KBM-7 (cell line): ENCODE data around the gene TUBA4A.

Source experiments
- DNase-seq: peaks from one replicate; pipeline ENCODE4 v3.0.0-alpha.2; 2015
- in situ Hi-C: fragments of 300-500 bp; cut with MboI; formaldehyde crosslinking; loops from 2 replicates; pipeline ENCODE4 v1.14.3; 2020; ENCODE audit warnings: low sequenced_read_pairs, low pct_unique_long_range_greater_than_20kb, mixed read lengths

Gene TUBA4A

DNA sequence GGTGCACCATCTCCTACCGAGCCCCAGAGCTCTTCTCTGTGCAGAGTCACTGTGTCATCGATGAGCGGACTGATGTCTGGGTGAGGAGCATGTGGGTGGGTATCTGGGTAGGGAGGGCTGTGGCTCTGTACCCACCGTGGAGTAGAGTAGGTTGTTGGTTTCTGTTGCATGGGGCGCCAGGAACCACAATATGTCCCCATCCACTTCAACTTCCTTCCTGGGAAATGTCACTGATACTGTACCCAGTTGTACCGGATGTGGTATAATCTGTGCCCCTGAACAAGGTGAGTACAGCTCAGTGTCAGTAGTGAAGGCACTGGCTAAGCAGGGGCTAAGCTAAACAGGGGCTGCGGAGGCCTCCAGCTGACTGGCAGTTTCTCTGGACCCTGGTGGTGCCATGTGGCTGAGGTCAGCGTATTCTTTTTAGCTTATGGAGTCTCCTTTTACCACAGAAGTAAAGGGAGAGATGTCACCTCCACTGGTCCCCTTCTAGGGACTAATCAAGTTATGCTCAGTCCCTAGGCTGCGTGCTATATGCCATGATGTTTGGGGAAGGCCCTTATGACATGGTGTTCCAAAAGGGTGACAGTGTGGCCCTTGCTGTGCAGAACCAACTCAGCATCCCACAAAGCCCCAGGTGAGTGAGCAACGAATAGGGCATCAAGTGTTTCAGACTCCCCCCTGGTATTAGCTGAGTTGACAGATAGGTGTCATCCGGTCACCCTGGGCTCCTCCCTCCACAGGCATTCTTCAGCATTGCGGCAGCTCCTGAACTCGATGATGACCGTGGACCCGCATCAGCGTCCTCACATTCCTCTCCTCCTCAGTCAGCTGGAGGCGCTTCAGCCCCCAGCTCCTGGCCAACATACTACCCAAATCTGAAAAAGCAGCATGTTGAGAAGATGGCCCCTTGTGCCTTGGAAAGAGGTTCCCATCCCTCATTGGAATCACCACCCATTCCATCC is 5.8 kb downstream of the TUBA4A start:
- in situ Hi-C loops, result no loop called here
- DNase-seq, result peak; percentile 19

DNA sequence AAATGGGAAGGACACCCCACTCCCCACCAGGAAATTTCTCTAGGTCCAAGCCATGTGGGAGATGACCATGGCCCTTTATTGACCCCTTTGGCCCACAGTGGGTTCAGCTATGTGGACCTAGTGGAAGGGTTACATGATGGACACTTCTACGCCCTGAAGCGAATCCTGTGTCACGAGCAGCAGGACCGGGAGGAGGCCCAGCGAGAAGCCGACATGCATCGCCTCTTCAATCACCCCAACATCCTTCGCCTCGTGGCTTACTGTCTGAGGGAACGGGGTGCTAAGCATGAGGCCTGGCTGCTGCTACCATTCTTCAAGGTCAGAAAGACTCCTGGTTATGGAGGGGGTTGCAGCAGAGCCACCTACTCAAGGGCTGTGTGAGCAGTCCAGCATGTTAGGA is 7.2 kb downstream of the TUBA4A start:
- in situ Hi-C loops, result no loop called here
- no peak for DNase-seq

DNA sequence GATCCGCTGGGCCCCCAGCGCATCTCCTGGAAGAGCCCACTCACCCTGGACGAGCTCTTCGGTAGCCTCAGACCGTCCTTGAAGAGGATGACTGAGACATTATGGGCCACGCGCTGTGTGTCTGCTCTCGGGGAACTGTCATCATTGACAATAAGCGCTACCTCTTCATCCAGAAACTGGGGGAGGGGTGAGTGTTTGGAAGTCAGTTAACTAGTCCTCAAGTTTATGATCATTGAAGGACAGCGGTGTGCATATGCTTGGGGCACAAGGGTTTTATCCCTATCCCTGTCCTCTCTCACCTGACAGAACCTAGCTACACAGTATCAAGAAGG is 7.9 kb downstream of the TUBA4A start:
- DNase-seq, result no peak

DNA sequence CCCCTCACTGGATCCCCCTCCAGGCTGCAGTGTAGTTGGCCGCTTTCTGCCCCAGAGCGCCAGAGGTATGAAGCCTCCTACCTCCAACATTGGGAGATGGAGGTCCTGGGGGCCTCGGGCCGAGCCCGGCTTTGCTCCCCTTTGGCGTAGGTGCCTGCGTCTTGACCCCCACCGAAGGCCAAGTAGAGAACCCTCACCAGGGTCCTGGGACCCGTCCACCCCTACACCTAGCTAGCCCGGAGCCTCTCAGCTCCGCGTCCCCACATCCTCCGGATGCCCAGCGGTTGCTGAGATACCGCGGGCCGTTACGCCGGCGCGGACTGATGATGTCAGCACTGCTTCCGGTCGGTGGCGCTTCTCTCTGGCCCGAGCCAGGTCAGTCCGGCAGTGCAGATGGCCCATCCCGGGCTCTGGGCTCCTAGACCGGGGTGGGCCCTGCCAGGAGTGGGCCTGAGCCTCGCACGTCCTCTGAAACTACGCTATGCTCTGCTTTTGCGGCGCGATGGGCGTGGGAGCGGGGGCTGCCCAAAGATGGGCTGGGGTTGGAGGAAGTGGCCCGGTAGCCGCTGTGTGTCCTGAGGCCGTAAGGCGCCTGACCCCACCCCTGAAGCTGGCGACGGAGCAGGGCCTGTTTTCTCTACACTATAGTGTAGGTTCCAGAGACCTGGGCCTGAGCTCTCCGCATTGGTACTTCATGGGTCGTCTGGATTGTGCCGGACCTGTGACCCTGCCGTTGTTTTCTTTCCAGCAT is 8.4 kb downstream of the TUBA4A start, which contains the start of the genes GLB1L and STK16:
GLB1L (minus strand) TSS at position 297 of the 751 bp plus-strand sequence. CDS start 1,871 bp downstream, outside the sequence.
STK16 (plus strand) TSS at position 332 of the 751 bp plus-strand sequence. CDS start 521 bp downstream, outside the sequence.
- DNase-seq, result peak; percentile 89
- in situ Hi-C loops, result no loop called here

More for the DNA sequence above, 7.9 kb downstream of the TUBA4A start:
- in situ Hi-C loops, result no loop called here

DNA sequence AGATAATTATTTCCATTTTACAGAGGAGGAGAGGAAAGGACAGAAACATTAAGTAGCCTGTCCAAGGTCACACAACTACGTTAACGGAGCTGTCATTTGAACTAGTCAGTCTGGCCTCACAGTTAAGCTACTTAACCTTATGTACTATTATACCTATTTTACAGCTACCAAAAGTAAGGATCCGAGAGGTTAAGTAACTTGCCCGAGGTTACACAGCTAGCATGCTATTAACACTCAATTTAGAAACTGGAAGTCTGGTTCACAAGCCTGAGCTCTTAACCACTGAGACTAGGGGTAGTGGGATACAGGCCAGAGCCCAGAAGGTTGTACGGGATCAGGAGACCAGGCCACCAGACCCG is 8.9 kb downstream of the TUBA4A start:
- in situ Hi-C loops, result no loop called here
- DNase-seq, result no peak

DNA sequence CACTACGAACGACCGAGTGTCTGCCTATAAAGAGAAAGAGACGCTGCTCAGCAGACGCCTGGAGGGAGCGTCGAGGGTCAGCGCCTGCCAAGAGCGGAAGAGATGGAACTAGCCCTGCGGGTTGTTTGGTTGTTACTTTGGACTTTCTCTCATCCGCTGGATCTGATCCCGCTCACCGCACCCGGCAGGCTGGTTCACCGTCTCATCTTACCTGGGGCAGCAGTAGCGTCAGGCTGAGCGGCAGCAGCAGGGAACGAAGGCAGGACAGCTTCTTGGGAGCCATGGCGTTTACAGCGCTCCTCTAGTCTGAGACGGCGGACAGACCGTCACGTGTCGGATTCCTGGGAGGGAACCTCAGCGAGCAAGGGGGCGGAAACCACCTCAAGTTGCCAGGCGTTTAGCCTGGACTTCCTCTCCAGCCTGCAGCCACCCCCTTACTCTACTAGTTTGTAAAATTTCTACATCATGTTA is 10.4 kb downstream of the TUBA4A start:
- DNase-seq, result no peak
- in situ Hi-C loops, result no loop called here

DNA sequence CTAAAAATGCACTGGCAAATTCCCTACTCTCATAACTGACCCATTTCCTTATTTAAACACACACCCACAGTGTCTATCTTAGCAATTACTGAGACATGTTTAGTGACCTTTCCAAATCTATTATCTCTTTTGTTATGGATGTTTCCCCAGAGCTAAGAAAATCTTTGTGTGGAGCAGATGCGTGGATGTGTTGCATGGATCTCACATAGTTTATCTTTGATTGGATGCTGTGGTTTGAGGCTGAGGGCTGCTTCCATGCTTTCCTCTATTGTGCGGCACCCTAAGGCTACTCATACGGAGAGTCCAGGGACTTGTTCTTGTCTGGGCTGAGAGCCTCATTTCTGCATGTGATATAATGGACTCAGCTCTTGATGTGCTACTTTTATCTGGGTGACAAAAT is 19.4 kb downstream of the TUBA4A start:
- in situ Hi-C loops, result no loop called here
- no peak for DNase-seq

DNA sequence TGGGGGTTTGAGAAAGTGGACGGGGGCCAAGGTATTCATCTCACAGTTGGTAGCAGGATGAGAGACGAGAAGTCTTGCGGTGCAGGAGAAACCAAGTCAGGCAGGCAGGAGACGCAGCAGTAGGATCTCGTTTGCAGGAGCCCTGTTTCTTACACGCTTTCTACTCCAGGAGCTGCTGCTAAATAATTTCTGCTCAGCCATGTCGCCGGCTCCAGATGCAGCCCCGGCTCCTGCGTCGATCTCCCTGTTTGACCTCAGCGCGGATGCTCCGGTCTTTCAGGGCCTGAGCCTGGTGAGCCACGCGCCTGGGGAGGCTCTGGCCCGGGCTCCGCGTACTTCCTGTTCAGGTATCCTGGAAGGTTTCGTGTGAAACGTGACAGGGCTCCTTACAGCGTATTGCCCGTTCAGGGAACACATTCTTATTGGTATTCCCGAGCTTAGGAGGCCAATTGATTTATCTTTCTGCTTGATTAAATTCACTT is 23.6 kb downstream of the TUBA4A start:
- peak; percentile 59 for DNase-seq
- in situ Hi-C loops, result no loop called here

DNA sequence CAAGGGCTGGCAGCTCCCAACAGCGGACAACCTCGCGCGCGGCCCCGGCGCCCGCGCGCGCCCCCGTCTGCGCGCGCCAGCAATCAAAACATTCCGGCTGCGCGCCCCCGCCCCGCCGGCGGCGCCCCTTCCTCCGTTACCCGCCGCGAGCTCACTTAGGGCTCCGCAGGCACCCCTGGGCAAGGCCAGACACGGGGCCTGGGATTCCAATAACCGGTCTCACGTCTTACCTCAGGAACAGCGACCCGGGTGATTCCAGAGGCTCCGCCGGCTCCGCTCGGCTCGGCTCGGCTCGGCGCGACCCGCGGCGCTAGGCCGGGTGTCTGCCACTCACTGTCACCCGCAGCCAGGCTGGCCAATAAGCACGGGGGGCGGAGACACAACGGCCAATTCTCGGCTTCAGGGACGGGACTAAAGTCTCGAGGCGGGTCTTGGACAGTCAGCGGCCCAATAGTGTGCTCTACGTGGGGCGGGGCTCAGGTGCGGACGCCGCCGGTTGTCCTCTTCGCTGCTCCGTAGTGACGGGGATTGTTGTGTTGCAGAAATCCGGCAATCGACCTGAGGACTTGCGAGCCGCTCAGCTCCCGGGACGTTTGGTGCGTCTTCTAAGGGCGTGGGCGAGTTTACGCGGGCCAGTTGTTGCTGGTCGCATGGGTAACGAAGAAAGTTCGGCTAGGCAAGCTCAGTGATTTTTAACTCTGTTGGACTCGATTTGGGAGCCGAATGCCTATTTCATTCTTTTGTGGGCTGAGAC is 24.2 kb downstream of the TUBA4A start, which contains the start of the genes ANKZF1 and ATG9A:
ANKZF1 (plus strand) TSS at position 502 of the 754 bp plus-strand sequence. CDS start 452 bp downstream, outside the sequence.
ATG9A (minus strand) TSS at position 332 of the 754 bp plus-strand sequence. CDS start 1,612 bp downstream, outside the sequence.
- peak; percentile 99 for DNase-seq
- in situ Hi-C loops, result no loop called here

DNA sequence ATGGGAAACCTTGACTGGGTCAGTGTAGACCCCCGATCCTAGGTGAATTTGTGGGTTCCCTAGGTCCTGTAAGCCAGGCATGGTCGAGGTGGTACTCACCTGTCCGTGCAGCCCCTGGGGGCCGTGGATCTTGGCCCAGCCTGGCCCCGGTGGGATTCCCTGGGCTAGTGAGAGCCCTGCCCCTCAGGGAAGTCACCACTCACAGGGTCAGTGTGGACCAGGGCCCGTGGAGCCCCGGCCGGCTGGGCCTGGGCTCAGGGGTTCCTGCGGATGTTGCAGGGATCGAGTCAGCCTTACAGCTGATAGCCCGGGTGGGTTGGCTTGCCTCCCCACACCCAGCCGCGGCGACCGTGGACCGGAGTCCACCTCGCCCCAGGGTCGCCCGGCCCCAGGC is 24.8 kb downstream of the TUBA4A start:
- in situ Hi-C loops, result no loop called here
- DNase-seq, result no peak

DNA sequence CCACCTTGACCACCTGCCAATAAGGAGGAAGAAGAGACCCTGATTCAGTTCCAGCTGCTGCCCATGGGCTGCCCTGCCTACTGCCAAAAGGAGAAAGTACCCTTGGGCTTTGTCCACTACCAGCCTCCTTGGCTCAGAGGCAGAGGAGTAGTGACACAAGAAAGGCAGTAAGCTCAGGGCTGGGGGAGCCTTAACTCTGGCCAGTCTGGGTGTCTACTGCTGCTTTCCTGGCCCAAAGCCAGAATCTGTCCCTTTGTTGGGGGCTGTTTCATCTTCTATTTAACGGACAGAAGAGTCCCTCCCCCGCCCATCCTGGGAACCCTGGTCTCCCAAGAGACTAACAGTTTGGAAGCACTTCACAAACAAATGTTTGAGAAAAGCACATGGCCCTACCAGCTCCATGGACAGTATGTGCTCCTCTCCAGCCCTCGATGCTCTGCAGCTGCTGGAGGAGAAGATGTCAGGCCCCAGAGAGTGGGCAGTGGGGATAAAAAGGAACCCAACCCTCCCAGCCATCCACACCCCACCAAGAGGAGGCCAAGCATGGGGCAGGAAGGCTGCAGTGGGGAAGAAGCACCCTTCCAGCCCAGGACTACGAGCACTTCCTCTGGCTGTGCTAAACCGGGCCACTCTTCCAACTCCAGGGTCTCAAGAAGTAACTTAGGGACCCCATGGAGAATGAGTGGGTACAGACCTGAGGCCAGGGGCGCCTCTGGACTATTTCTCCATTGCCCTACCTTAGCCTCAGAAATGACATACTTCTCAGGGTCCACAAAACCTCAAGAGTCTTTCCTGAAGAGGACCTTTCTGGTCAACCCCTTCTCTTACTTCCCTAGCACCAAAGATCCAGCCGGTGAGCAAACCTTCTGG is 25.4 kb downstream of the TUBA4A start:
- in situ Hi-C loops, result no loop called here
- peak; percentile 31 for DNase-seq

DNA sequence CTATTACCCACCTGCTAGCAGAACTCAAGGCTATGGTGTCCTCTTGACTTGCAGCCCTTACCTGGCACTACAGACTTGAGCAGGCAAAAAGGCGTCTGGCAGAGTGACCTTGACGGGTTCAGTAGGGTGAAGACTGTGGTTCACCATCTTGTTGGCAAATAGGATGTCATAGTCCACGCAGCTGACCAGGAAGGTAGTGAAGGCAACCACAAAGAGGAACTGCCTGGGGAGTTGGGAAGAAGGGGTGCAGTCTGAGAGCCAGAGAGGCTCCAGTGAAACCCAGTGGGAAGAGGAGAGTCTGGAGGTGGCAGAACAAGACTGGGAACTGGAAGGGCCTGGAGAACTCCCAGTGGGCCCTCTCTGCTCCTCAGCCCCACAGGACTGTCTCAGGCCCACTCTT is 28.4 kb downstream of the TUBA4A start:
- peak; percentile 61 for DNase-seq

DNA sequence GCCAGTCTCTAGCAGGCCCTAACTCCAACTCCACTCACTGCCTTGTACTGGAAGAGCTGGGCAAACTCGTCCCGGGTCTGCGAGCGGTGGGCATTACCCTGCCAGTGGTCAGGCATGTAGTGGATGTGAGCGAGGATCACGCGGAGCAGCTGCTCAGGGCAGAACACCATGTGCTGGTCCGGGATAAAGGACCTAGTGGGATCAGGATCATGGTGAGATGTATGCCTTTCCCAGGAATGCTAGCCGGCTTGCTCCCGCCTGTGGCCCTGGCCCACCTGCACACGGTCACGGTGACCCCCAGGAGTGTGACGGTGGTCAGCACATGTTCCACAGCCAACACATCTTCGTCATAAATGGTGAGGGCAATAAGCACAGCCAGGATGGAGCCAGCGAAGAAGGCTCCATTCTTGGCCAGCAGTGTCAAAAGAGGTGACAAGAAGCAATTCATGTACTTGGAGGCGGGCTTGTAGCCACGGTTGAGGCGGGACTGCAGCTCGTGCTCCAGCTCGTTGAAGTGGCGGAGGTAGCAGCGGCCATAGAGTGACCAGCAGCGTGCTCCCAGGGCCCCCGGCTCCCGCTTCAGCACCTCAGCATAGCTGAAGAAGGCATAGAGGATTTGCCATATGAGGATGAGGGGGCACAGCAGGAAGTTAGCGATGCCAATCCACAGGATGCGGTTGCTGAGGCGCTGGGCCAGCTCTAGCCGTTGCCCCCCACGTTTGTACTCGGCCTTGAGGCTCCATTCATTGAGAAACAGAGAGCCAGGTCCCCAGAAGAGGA is 29.7 kb downstream of the TUBA4A start:
- in situ Hi-C loops, result no loop called here
- no peak for DNase-seq

More for the DNA sequence above, 28.4 kb downstream of the TUBA4A start:
- in situ Hi-C loops, result no loop called here

DNA sequence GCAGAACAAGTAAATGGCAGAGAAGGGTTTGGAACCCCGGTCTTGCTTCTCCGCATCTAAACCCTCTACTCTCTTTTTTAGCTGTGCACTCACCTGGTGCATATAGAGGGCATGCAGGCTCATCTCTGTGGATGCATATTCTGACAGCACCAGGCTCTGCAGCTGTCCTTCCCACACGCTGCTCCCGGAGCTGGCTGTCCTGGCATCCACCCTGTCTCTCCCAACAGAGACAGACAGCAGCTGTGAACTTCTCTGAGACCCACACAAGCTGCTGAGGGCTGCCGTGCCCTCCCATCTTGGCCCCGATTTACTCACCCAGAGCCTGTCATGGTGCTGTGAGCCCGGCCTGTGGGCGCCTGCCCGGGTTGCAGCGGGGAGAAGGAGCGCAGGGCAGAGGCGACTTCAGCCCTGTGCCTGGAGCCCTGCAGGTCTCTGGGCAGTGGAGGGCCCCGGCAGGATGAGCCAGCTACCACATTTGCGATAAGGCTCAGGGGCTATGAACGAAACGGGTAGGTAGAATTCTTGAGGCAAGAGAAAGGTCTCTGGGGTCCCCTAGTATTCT is 31.7 kb downstream of the TUBA4A start:
- in situ Hi-C loops, result no loop called here
- DNase-seq, result no peak

DNA sequence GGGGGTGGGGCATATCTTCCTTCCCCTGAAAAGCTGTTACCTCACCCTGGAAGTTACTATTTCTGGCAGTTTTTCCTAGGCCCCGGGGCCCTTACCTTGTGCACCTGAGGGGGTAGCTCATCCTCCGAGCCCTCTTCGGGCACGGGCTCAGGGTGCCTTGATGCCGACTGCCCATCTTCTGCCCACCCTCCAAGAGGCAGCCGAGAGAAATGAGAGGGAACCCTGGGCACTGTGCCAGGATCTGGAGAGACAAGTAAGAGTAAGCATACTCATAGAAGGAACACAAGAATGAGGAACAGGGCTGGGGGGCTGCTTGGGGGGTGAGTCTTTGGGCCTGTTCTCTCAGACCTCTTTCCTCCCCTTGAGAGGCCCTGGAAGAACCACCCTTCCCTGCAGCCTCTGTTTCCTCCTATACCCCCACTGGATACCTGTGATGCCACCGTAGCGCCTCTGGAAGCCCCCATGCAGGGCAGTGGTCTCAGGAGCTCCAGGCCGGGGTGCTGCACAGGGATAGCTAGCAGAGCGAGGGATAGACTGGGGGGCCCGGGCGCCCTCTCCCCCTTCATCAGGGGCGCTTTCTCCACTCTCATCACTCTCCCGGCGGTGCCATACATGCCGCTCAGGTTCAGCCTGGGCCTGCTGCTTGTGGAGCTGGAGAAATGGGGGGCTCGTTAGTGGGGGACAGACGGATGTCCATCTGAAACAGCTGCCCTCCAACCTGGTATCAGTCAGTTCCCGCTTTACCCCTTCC is 32.9 kb downstream of the TUBA4A start:
- no peak for DNase-seq
- in situ Hi-C loops, result no loop called here

DNA sequence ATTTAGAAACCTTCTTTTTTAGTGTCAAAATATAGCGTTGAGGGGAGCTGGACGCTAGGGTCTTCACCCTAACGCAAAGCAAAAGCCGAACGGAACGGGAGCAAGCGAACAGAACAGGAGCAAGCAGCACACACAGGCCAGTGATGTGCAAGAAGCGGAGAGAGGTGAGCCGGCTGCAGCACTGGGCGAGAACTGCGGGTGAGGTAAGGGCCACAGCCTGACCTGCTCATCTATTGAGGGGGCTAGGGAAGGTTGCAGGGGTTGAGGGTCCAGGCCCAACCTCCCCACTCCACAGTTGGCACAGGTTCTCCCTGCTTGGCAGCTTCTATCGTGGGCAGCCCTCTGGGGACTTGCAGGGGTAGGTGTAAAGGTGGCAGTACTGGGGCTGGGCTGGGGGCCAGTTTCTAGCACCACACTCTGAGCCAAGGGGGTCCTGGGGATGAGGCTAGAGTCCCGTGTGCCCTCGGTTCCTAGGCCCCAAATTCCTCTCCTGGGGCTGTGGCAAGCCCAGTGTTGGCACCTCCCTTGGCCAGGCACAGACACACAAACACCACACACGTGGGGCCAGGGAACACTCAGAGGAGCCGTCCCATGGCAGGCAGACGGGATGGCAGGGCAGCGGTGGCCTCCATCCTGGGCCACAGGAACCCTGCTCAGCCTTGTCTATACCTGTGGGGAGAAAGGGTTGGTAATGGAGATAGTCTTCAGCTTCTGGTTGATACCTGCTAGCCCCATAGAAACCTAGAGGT is 33.8 kb downstream of the TUBA4A start:
- in situ Hi-C loops, result no loop called here
- no peak for DNase-seq
